OCI-LY3 (cell line): ENCODE results near the gene ADARB1.

Experiments
- H2AFZ ChIP-seq: fragments of 200-600, 300-600 bp; shearing (Covaris generic); 2 replicates; pipeline ENCODE4 v1.6.0; 2014; ENCODE audit warnings: antibody characterized with exemption, low read depth, low read length
- H3K27ac ChIP-seq: fragments of 200-600, 300-600 bp; sonication (generic); 2 replicates; pipeline ENCODE4 v1.5.1; 2014; ENCODE audit warnings: mild to moderate bottlenecking, low read length, moderate library complexity, mixed read lengths
- H3K27me3 ChIP-seq: fragments of 200-600, 300-600 bp; sonication (generic); 2 replicates; pipeline ENCODE4 v1.6.1; 2014; ENCODE audit warnings: low read depth, low read length, mixed read lengths
- H3K36me3 ChIP-seq: fragments of 200-600, 300-600 bp; sonication (generic); replicated peaks from 2 replicates; pipeline ENCODE3; 2014; ENCODE audit warnings: low read depth, low read length, mixed read lengths
- H3K4me1 ChIP-seq: fragments of 300-600, 200-600 bp; sonication (generic); 2 replicates; pipeline ENCODE4 v1.6.1; 2014; ENCODE audit warnings: low read length, mixed read lengths
- H3K4me2 ChIP-seq: fragments of 200-600, 300-600 bp; sonication (generic); 2 replicates; pipeline ENCODE4 v1.6.1; 2014; ENCODE audit warnings: low read length, mixed read lengths
- H3K4me3 ChIP-seq: fragments of 300-600, 200-600 bp; sonication (generic); 2 replicates; pipeline ENCODE4 v1.5.1; 2014; ENCODE audit warnings: antibody characterized with exemption, mild to moderate bottlenecking, low read length, moderate library complexity
- H3K79me2 ChIP-seq: fragments of 300-600, 200-600 bp; shearing (Covaris generic); 2 replicates; pipeline ENCODE4 v1.6.1; 2014; ENCODE audit warnings: mild to moderate bottlenecking, low read length, mixed read lengths
- H3K9ac ChIP-seq: fragments of 300-600, 200-600 bp; shearing (Covaris generic); 2 replicates; pipeline ENCODE4 v1.6.0; 2014; ENCODE audit warnings: mild to moderate bottlenecking, low read length, moderate library complexity
- H3K9me3 ChIP-seq: fragments of 200-600, 300-600 bp; shearing (Covaris generic); 2 replicates; pipeline ENCODE4 v1.6.1; 2014; ENCODE audit warnings: low read length, mixed read lengths; ENCODE audit not compliant: insufficient read depth
- H4K20me1 ChIP-seq: fragments of 200-600, 300-600 bp; sonication (generic); 2 replicates; pipeline ENCODE4 v1.6.1; 2016; ENCODE audit warnings: low read length, mixed read lengths; ENCODE audit not compliant: insufficient read depth
- CTCF ChIP-seq: fragments of 200-600, 300-600 bp; sonication (generic); IDR thresholded peaks from 2 replicates; pipeline ENCODE4 v1.5.1; 2014; ENCODE audit warnings: antibody characterized with exemption, low read length, low read depth
- EZH2phosphoT487 ChIP-seq: fragments of 200-600 bp; shearing (Covaris generic); IDR thresholded peaks from 2 replicates; pipeline ENCODE4 v1.6.1; 2018; ENCODE audit warnings: antibody characterized with exemption, mixed run types, low read depth

The ADARB1 gene

DNA sequence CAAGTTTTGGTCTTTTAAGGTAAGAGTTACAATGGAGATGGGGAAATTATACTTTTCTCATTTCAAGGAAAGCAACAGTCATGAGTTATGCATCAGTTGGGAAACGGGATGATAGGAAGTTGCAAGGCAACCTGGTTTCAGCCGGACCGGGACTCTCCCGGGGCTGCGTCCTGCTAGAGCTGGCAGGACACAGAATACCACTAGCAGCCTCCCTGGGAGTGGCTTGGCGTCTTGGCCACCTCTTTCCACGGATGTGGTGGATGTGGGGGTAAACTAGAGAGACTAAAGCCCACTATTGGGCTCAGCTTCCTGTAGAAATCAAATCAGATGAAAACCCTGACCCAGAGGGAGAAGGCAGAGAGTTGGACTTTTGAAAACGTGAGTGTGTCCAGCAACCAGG, 71.9 kb downstream of the ADARB1 start:
- H3K4me3 ChIP-seq = no peak overlapping the region
- H3K4me2 ChIP-seq = no peak overlapping the region
- no peaks in the 10 kb centered on the region for H4K20me1 ChIP-seq
- no peaks in the 10 kb centered on the region for H3K36me3 ChIP-seq
- H3K27me3 ChIP-seq = no peaks in the 10 kb centered on the region
- H3K4me1 ChIP-seq = no peaks in the 10 kb centered on the region
- H3K27ac ChIP-seq = no peak overlapping the region
- H3K9ac ChIP-seq = no peak overlapping the region
- H3K9me3 ChIP-seq = no peaks in the 10 kb centered on the region
- TF ChIP-seq CTCF = no peak
- no peak for TF ChIP-seq EZH2phosphoT487
- no peaks in the 10 kb centered on the region for H3K79me2 ChIP-seq
- no peak overlapping the region for H2AFZ ChIP-seq

DNA sequence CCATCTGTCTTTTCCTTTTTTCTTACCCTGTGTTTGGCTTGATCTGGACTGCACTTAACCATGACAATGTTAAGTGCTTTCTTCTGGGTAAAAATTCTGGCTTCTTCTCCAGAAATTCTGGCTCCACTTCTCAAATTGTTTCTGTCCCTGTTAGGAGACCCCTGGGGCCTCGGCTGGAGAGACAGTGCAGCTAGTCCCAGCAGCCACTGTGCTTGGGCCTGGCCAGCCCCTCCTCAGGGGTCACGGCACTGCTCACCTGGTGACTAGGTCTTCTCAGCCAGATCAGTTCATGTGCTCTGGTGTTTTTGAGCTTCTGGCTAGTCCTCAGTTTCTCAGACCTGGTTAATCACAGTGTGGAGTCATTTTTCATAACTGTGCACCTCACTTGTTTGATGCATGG, 72.4 kb downstream of the ADARB1 start:
- H3K27ac ChIP-seq = no peak overlapping the region

GRCh38 chr21:45147473-45148315, 73.3 kb downstream of the ADARB1 start:
- peaks cover 8% of the 10 kb centered on the region for H3K4me1 ChIP-seq
- no peaks in the 10 kb centered on the region for H3K36me3 ChIP-seq
- H3K27me3 ChIP-seq = no peaks in the 10 kb centered on the region
- H3K79me2 ChIP-seq = no peaks in the 10 kb centered on the region
- no peaks in the 10 kb centered on the region for H4K20me1 ChIP-seq
- no peak overlapping the region for H3K4me3 ChIP-seq
- no peak overlapping the region for H2AFZ ChIP-seq
- H3K9ac ChIP-seq = no peak overlapping the region
- H3K27ac ChIP-seq = no peak overlapping the region
- H3K9me3 ChIP-seq = no peaks in the 10 kb centered on the region
- H3K4me2 ChIP-seq = no peak overlapping the region
- TF ChIP-seq CTCF = no peak
- no peak for TF ChIP-seq EZH2phosphoT487

More for the DNA sequence above, 72.4 kb downstream of the ADARB1 start:
- no peaks in the 10 kb centered on the region for H3K9me3 ChIP-seq
- H3K27me3 ChIP-seq = no peaks in the 10 kb centered on the region
- no peak overlapping the region for H2AFZ ChIP-seq
- no peaks in the 10 kb centered on the region for H3K79me2 ChIP-seq
- no peak overlapping the region for H3K9ac ChIP-seq
- peaks cover 4% of the 10 kb centered on the region for H3K4me1 ChIP-seq
- H3K4me3 ChIP-seq = no peak overlapping the region
- no peaks in the 10 kb centered on the region for H4K20me1 ChIP-seq
- TF ChIP-seq CTCF (no peak), EZH2phosphoT487 (no peak)
- H3K4me2 ChIP-seq = no peak overlapping the region
- H3K36me3 ChIP-seq = no peaks in the 10 kb centered on the region

DNA sequence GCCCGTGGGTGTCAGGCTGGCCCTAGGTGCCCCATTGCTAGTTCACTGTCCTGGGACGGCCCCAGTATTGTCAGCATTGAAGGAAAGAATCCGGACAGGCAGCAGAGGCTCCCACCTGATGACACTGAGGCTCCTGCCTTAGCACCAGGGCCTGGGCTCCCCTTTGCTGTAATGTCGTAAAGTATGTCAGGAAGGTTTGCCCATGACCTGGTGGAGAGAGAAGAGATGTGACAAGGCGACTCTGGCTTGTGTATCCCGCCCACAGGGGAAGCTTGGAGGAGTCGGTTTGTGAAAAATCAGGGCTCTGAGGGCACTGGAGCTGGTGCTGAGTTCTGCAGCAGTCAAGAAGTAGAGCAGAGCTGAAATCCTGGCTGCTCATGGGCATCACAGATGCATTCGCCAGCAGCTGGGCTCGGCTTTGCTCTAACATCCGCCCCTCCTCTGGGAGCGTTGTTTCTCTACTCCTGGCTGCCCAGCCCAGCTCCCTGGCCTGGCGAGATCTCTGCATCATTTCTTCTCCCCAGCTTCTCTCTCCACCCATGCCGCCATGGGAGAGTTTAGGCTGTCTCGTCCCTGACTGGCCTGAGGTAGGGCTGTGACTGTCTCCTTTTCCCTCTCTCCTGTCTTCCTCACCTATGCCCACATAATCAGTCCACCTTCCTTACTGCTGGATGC, 74.1 kb downstream of the ADARB1 start:
- H3K27ac ChIP-seq = no peak overlapping the region
- no peak for TF ChIP-seq EZH2phosphoT487
- TF ChIP-seq CTCF = no peak
- H2AFZ ChIP-seq = no peak overlapping the region
- H3K27me3 ChIP-seq = no peaks in the 10 kb centered on the region
- H3K36me3 ChIP-seq = no peaks in the 10 kb centered on the region
- H3K4me1 ChIP-seq = peaks cover 8% of the 10 kb centered on the region
- no peak overlapping the region for H3K4me2 ChIP-seq
- no peaks in the 10 kb centered on the region for H3K79me2 ChIP-seq
- no peaks in the 10 kb centered on the region for H3K9me3 ChIP-seq
- no peak overlapping the region for H3K9ac ChIP-seq
- no peaks in the 10 kb centered on the region for H4K20me1 ChIP-seq
- H3K4me3 ChIP-seq = no peak overlapping the region
